IMR-90 (cell line): ENCODE results near the gene HNRNPH2. TPM values are rescaled to one million over a fixed set of nuclear protein-coding genes. Genes with fewer than 3 reads are reported as not detected.

Source experiments
- ATAC-seq: fragments of 200-7000 bp; cut with Tn5 transposase; 2 replicates; pipeline ENCODE4 v1.9.1; 2020; ENCODE audit warnings: low read depth, mild to moderate bottlenecking, moderate library complexity
- Bru-seq: library from RNA; stranded (reverse); fragments of 400-500 nt; gene quantifications from one replicate; lab custom pipeline; 2021; lab: Mats Ljungman, UMichigan
- BruChase-seq, 2 experiments: library from RNA; stranded (reverse); fragments of 400-500 nt; gene quantifications; one replicate each; lab custom pipeline; 2021; lab: Mats Ljungman, UMichigan
- BruUV-seq: library from RNA; stranded (reverse); fragments of 400-500 nt; replicated peaks from 2 replicates; lab custom pipeline; 2021; lab: Mats Ljungman, UMichigan
- CTCF ChIA-PET: fragments of 300-600 bp; formaldehyde crosslinking; extraction: SDS; loops from one replicate; lab custom pipeline; 2021; ENCODE audit warnings: antibody characterized with exemption; lab: Yijun Ruan, JAX
- POLR2A ChIA-PET: fragments of 300-600 bp; sonication (Branson Sonifier 250); formaldehyde crosslinking; loops from one replicate; lab custom pipeline; 2022; ENCODE audit warnings: antibody characterized with exemption; ENCODE audit not compliant: unreplicated experiment; lab: Charles Lee
- DNase-seq: peaks from one replicate; pipeline ENCODE4 v3.0.0; 2013
- H2AFZ ChIP-seq: replicated peaks from 2 replicates; pipeline ENCODE3; 2013; ENCODE audit warnings: low read length, mild to moderate bottlenecking; ENCODE audit not compliant: poor library complexity
- H2AK5ac ChIP-seq: 2 replicates; pipeline ENCODE4 v1.6.1; 2013; ENCODE audit warnings: low read depth, low read length, inconsistent platforms
- H2AK9ac ChIP-seq: replicated peaks from 2 replicates; pipeline ENCODE3; 2013; ENCODE audit warnings: mild to moderate bottlenecking, low read depth, low read length, moderate library complexity; ENCODE audit not compliant: poor library complexity
- H2BK120ac ChIP-seq: 2 replicates; pipeline ENCODE4 v1.6.1; 2013; ENCODE audit warnings: low read depth, low read length, inconsistent platforms
- H2BK15ac ChIP-seq: 3 replicates; pipeline ENCODE4 v1.6.1; 2013; ENCODE audit warnings: low read depth, low read length, inconsistent platforms
- H2BK20ac ChIP-seq: 2 replicates; pipeline ENCODE4 v1.6.1; 2013; ENCODE audit warnings: low read depth, mild to moderate bottlenecking, inconsistent platforms, low read length, moderate library complexity
- H2BK5ac ChIP-seq: 2 replicates; pipeline ENCODE4 v1.6.1; 2013; ENCODE audit warnings: mild to moderate bottlenecking, low read depth, low read length, inconsistent platforms; ENCODE audit not compliant: poor library complexity, severe bottlenecking
- H3K14ac ChIP-seq: replicated peaks from 2 replicates; pipeline ENCODE4 v1.6.1; 2013; ENCODE audit warnings: low read depth, low read length, inconsistent platforms
- H3K18ac ChIP-seq: 2 replicates; pipeline ENCODE4 v1.6.1; 2013; ENCODE audit warnings: low read depth, low read length, control low read depth
- H3K23ac ChIP-seq: 2 replicates; pipeline ENCODE4 v1.6.1; 2013; ENCODE audit warnings: low read depth, low read length, inconsistent platforms
- H3K27ac ChIP-seq: 2 replicates; pipeline ENCODE4 v1.5.1; 2013; ENCODE audit warnings: mild to moderate bottlenecking, control low read depth, low read length; ENCODE audit not compliant: insufficient read depth
- H3K27me3 ChIP-seq: 2 replicates; pipeline ENCODE4 v1.6.1; 2013; ENCODE audit warnings: low read length; ENCODE audit not compliant: control insufficient read depth, insufficient read depth
- H3K36me3 ChIP-seq: 2 replicates; pipeline ENCODE4 v1.6.1; 2013; ENCODE audit warnings: low read length, mixed read lengths; ENCODE audit not compliant: control insufficient read depth, insufficient read depth
- H3K4ac ChIP-seq: 2 replicates; pipeline ENCODE4 v1.6.1; 2013; ENCODE audit warnings: low read depth, low read length, inconsistent platforms
- H3K4me1 ChIP-seq: 2 replicates; pipeline ENCODE4 v1.6.1; 2013; ENCODE audit warnings: low read length, mixed read lengths; ENCODE audit not compliant: control insufficient read depth, insufficient read depth
- H3K4me2 ChIP-seq: 2 replicates; pipeline ENCODE4 v1.6.1; 2013; ENCODE audit warnings: low read depth, mild to moderate bottlenecking, control low read depth, low read length, moderate library complexity
- H3K4me3 ChIP-seq: 2 replicates; pipeline ENCODE4 v1.5.1; 2013; ENCODE audit warnings: low read depth, mild to moderate bottlenecking, control low read depth, low read length, moderate library complexity; ENCODE audit not compliant: insufficient read depth
- H3K56ac ChIP-seq: 2 replicates; pipeline ENCODE4 v1.6.1; 2013; ENCODE audit warnings: low read length, inconsistent platforms; ENCODE audit not compliant: insufficient read depth; ENCODE audit errors: extremely low read depth
- H3K79me1 ChIP-seq, 2 experiments: 2 replicates each; pipeline ENCODE4 v1.6.1; 2013; ENCODE audit warnings: low read length in 2 of 2, inconsistent platforms in 1 of 2, low read depth in 1 of 2
- H3K9ac ChIP-seq: 2 replicates; pipeline ENCODE4 v1.6.1; 2013; ENCODE audit warnings: low read depth, low read length, control low read depth
- H3K9me1 ChIP-seq: 2 replicates; pipeline ENCODE4 v1.6.1; 2013; ENCODE audit warnings: low read length, inconsistent platforms; ENCODE audit not compliant: insufficient read depth
- H3K9me3 ChIP-seq: 2 replicates; pipeline ENCODE4 v1.6.1; 2013; ENCODE audit warnings: low read length; ENCODE audit not compliant: control insufficient read depth, insufficient read depth
- H4K20me1 ChIP-seq: 2 replicates; pipeline ENCODE4 v1.6.1; 2013; ENCODE audit warnings: low read length, inconsistent platforms; ENCODE audit not compliant: insufficient read depth
- H4K5ac ChIP-seq: 2 replicates; pipeline ENCODE4 v1.6.1; 2013; ENCODE audit warnings: mild to moderate bottlenecking, low read depth, low read length, control low read depth
- H4K8ac ChIP-seq, 2 experiments: 2 replicates each; pipeline ENCODE4 v1.6.1; 2013; ENCODE audit warnings: low read depth in 2 of 2, low read length in 2 of 2, control low read depth in 1 of 2, inconsistent platforms in 1 of 2
- H4K91ac ChIP-seq: 2 replicates; pipeline ENCODE4 v1.6.1; 2013; ENCODE audit warnings: low read depth, low read length, inconsistent platforms; ENCODE audit not compliant: insufficient read depth
- BHLHE40 ChIP-seq: fragments of 150-350 bp; IDR thresholded peaks from 2 replicates; pipeline ENCODE4 v1.6.1; 2016; ENCODE audit warnings: mild to moderate bottlenecking, low read depth, low read length
- CHD1 ChIP-seq: IDR thresholded peaks from 2 replicates; pipeline ENCODE4 v1.6.1; 2012; ENCODE audit warnings: low read depth, low read length, improper control_type of control experiment
- FOS ChIP-seq: fragments of 150-350 bp; IDR thresholded peaks from 2 replicates; pipeline ENCODE4 v1.6.1; 2016; ENCODE audit warnings: low read depth, low read length
- MAFK ChIP-seq: IDR thresholded peaks from 2 replicates; pipeline ENCODE4 v1.6.1; 2012; ENCODE audit warnings: low read depth, low read length, improper control_type of control experiment
- MAZ ChIP-seq: IDR thresholded peaks from 2 replicates; pipeline ENCODE4 v1.6.1; 2012; ENCODE audit warnings: low read depth, mild to moderate bottlenecking, low read length, improper control_type of control experiment, moderate library complexity, borderline replicate concordance
- NFE2L2 ChIP-seq: fragments of 150-350 bp; IDR thresholded peaks from 2 replicates; pipeline ENCODE4 v1.6.1; 2016; ENCODE audit warnings: low read depth, mild to moderate bottlenecking, low read length
- POLR2A ChIP-seq: IDR thresholded peaks from 2 replicates; pipeline ENCODE4 v1.6.1; 2012; ENCODE audit warnings: mild to moderate bottlenecking, low read depth, low read length
- RAD21 ChIP-seq: IDR thresholded peaks from 2 replicates; pipeline ENCODE4 v1.6.1; 2012; ENCODE audit warnings: low read length, improper control_type of control experiment
- RFX5 ChIP-seq: IDR thresholded peaks from 2 replicates; pipeline ENCODE4 v1.8.0; 2012; ENCODE audit warnings: low read depth, mild to moderate bottlenecking, low read length, moderate library complexity
- SMC3 ChIP-seq: fragments of 150-350 bp; IDR thresholded peaks from 2 replicates; pipeline ENCODE4 v1.6.1; 2016; ENCODE audit warnings: low read depth, mild to moderate bottlenecking, antibody characterized with exemption, low read length, moderate library complexity
- USF2 ChIP-seq: fragments of 150-350 bp; IDR thresholded peaks from 2 replicates; pipeline ENCODE4 v1.6.1; 2017; ENCODE audit warnings: mild to moderate bottlenecking, antibody characterized with exemption, low read length, low read depth
- WGBS, 2 experiments: methylation state at CpG; one replicate each; pipeline versions ENCODE4 v1.1.5 to v1.1.7; 2013; ENCODE audit warnings: missing lambda C conversion rate in 2 of 2; ENCODE audit not compliant: insufficient read length in 1 of 2; ENCODE audit errors: extremely low coverage in 2 of 2; 5-methylcytosine and 5-hydroxymethylcytosine counted together
- dilution Hi-C: fragments of 300-500 bp; cut with HindIII; formaldehyde crosslinking; loops from one replicate; pipeline ENCODE4 v1.14.3; 2018; ENCODE audit warnings: low sequenced_read_pairs; ENCODE audit not compliant: unreplicated experiment
- in situ Hi-C: fragments of 300-500 bp; cut with MboI; formaldehyde crosslinking; loops from 3 replicates; pipeline ENCODE4 v1.14.3; 2019; ENCODE audit warnings: low sequenced_read_pairs, inconsistent platforms, mixed read lengths
- intact Hi-C: fragments of 100-400 bp; cut with micrococcal nuclease; formaldehyde crosslinking; loops from 2 replicates; pipeline ENCODE4 v1.10.0; 2022
- long read RNA-seq: library from polyadenylated mRNA; unstranded; transcript quantifications from one replicate; pipeline ENCODE4 v2.0.0, GENCODE V29; 2021; ENCODE audit not compliant: unreplicated experiment
- polyA plus RNA-seq, 3 experiments: library from polyadenylated mRNA; depleted of rRNA; stranded (reverse); fragments of >200 nt; gene quantifications; 2 replicates each; pipeline ENCODE4 v1.2.3, GENCODE V29; 2012; ENCODE audit warnings: low replicate concordance in 1 of 3
- total RNA-seq: library from RNA; depleted of rRNA; stranded (reverse); fragments of >200 nt; gene quantifications from 2 replicates; pipeline ENCODE4 v1.2.3, GENCODE V29; 2012; rRNA removed
- TF ChIP-seq, protein P1 (sequence below): fragments of 150-350 bp; IDR thresholded peaks from 2 replicates; pipeline ENCODE4 v1.6.1; 2016; ENCODE audit warnings: low read depth, mild to moderate bottlenecking, low read length, moderate library complexity, borderline replicate concordance

Gene HNRNPH2, protein sequence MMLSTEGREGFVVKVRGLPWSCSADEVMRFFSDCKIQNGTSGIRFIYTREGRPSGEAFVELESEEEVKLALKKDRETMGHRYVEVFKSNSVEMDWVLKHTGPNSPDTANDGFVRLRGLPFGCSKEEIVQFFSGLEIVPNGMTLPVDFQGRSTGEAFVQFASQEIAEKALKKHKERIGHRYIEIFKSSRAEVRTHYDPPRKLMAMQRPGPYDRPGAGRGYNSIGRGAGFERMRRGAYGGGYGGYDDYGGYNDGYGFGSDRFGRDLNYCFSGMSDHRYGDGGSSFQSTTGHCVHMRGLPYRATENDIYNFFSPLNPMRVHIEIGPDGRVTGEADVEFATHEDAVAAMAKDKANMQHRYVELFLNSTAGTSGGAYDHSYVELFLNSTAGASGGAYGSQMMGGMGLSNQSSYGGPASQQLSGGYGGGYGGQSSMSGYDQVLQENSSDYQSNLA
- total RNA-seq (54.3 and 95.3 TPM in 2 replicates), polyA plus RNA-seq (2012; rRNA removed) (31.4 and 42.8 TPM in 2 replicates), Bru-seq, nascent RNA (percentile 92 among the genes with signal in this experiment), BruChase-seq, experiment 1, labeled RNA remaining after a 6-hour chase (percentile 100 among the genes with signal in this experiment), BruChase-seq, experiment 2, labeled RNA remaining after a 2-hour chase (percentile 99 among the genes with signal in this experiment)
- 5.2 and 10.1 TPM in 2 replicates for polyA plus RNA-seq (2012; cell fraction: cytosol; rRNA removed)
- polyA plus RNA-seq (2012; cell fraction: nucleus; rRNA removed; ENCODE audit: low replicate concordance) = 1.4 and 12.2 TPM in 2 replicates
- long read RNA-seq, transcript HNRNPH2-201 (2 exons, 2,223 nt) = major isoform, 131 of 141 reads
- long read RNA-seq, partial matches to known transcripts = 9 of 141 reads
- long read RNA-seq, other reads (novel, unspliced or antisense) = 1 of 141 reads

DNA sequence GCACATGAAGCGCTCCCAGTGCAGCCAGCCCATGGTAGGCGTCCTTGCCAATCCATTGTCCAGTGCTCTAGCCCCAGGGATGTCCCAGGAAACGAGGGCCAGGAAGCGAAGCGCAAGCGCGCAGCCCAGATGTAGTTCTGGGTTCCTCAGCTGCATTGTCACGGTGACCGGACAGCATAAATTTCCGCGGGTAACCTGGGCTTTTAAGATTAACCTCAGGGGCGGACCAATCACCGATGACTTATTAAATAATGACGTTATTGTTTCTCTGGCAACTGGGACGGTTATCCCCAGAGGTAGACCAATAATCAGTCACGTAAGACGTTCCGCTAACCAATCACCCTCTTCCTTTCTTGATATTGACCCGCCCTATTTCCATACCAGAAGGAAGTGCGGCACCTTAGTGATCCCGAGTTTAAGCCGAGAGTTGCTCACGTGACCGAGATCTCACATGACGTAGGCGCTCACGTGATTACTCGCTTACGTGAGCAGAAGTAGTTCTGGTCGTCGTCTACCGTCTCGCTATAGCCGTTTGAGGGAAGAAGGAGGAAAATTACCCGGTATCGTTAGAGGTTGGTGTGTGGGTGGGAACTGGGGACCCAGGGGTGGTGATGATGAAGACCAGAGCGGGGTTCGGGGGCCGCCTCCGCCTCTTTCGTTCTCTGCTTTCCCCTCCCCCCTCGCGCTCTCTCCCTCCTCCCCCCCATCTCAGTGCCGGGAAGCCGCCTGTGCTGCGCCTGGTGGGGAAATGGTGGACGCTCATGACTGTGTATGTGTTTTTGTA, at the start of gene HNRNPH2, which contains the start of gene GLA:
Gene HNRNPH2 (plus strand): TSS at position 475 of the 784 bp plus-strand sequence. CDS start 3,767 bp downstream, outside the sequence.
Gene GLA (minus strand): TSS at position 178 of the 784 bp plus-strand sequence. CDS start 22 bp downstream, at position 156.
- peak within 1 kb of the TSS; percentile 97 for H3K27ac ChIP-seq
- peaks cover 11% of the 10 kb centered on the region for H4K20me1 ChIP-seq
- H2BK120ac ChIP-seq = 0 out of 2 replicates have a peak within 1 kb of the TSS, but pooled peaks have one; percentile 37
- H3K27me3 ChIP-seq = no peaks in the 10 kb centered on the region
- peak within 1 kb of the TSS; percentile 93 for H2AFZ ChIP-seq
- H4K8ac ChIP-seq = peak within 1 kb of the TSS in 1 of 2 experiments; percentile 78; a peak in 3 of 4 replicates
- intact Hi-C loops = no loop called here
- peak within 1 kb of the TSS; percentile 89 for H3K18ac ChIP-seq
- H3K9me1 ChIP-seq = no peaks in the 10 kb centered on the region
- no peak within 1 kb of the TSS for H2BK20ac ChIP-seq
- DNase-seq = peak; percentile 99
- no peak within 1 kb of the TSS for H2AK5ac ChIP-seq
- in situ Hi-C loops = no loop called here
- H3K36me3 ChIP-seq = peaks cover 10% of the 10 kb centered on the region
- H2AK9ac ChIP-seq = peak within 1 kb of the TSS; percentile 48
- no peaks in the 10 kb centered on the region for H3K4me1 ChIP-seq
- H3K9ac ChIP-seq = peak within 1 kb of the TSS; percentile 92
- peak within 1 kb of the TSS; percentile 90 for H3K56ac ChIP-seq
- H4K5ac ChIP-seq = peak within 1 kb of the TSS; percentile 86
- H2BK15ac ChIP-seq = no peak within 1 kb of the TSS
- H3K4me2 ChIP-seq = peak within 1 kb of the TSS; percentile 98
- BruUV-seq = no TSS peak
- H4K91ac ChIP-seq = peak within 1 kb of the TSS; percentile 87
- ChIA-PET CTCF (no interaction called here), POLR2A (interaction anchor here (0.6 kb wide), 1 partner anchor 11 kb away, joined by 4 read pairs; no protein-coding TSS in a partner anchor)
- ATAC-seq = peak; percentile 96
- dilution Hi-C loops = no loop called here
- H3K14ac ChIP-seq = peak within 1 kb of the TSS; percentile 57
- H2BK5ac ChIP-seq = peak within 1 kb of the TSS; percentile 85
- peaks cover 0 to 6% of the 10 kb centered on the region in 2 experiments; a peak in 1 of 4 replicates for H3K79me1 ChIP-seq
- H3K9me3 ChIP-seq = no peaks in the 10 kb centered on the region
- H3K23ac ChIP-seq = peak within 1 kb of the TSS; percentile 68
- H3K4me3 ChIP-seq = peak within 1 kb of the TSS; percentile 85
- 45% methylated on average over 11 of the region's 47 CpGs; no CpG with 5 or more reads in 1 of the 2 experiments for WGBS, 2 experiments
- H3K4ac ChIP-seq = peak within 1 kb of the TSS; percentile 86
- TF ChIP-seq BHLHE40 (peak; percentile 97), RAD21 (no peak), USF2 (peak; percentile 99), FOS (peak; percentile 59; the same call in 1 of the 2 replicates), SMC3 (no peak), NFE2L2 (peak; percentile 75), RFX5 (peak; percentile 83), MAZ (0 out of 2 replicates have a peak, but pooled peaks have one; percentile 60), POLR2A (peak; percentile 76), CHD1 (no peak), MAFK (no peak)
- TF ChIP-seq, protein P1, sequence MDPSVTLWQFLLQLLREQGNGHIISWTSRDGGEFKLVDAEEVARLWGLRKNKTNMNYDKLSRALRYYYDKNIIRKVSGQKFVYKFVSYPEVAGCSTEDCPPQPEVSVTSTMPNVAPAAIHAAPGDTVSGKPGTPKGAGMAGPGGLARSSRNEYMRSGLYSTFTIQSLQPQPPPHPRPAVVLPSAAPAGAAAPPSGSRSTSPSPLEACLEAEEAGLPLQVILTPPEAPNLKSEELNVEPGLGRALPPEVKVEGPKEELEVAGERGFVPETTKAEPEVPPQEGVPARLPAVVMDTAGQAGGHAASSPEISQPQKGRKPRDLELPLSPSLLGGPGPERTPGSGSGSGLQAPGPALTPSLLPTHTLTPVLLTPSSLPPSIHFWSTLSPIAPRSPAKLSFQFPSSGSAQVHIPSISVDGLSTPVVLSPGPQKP = no peak
